ENCODE measurements around the gene MAP3K7CL.
A peak's percentile ranks its signal among the peaks of the same experiment; 100 is the strongest.

Gene MAP3K7CL

DNA sequence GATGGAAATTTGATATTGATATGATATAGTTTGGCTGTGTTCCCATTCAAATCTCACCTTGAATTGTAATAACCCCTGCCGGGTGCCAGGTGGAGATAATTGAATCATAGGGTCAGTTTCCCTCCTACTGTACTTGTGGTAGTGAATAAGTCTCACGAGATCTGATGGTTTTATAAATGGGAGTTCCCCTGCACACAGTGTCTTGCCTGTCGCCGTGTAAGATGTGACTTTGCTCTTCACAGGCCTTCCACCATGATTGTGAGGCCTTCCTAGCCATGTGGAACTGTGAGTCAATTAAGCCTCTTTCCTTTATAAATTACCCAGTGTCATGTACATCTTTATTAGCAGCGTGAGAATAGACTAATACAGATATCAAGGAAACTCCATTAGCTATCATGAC, 74.6 kb downstream of the MAP3K7CL start:
- DNase-seq, result no peak

- DNase-seq, result no peak
These were observed 75.5 kb downstream of the MAP3K7CL start for GRCh38 chr21:29205988-29206387.

DNA sequence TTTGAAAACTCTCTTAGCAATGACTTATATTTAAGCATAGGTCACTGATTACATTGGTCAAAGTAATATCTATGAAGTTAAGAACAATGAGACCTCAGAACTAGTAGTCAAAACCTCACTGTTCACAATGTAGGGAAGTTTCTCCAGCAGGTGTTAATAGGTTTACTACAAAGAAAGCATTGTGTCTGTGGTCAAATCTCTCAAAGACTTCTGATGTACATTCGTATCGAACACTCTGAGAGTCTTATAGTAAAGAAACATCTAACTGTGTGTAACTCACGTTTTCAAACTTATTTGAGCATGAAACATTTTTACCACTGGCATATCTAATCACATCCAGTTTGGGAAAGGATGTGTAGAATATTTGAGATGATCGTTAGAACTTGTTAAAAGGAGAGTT, 76.0 kb downstream of the MAP3K7CL start:
- DNase-seq, result no peak

DNA sequence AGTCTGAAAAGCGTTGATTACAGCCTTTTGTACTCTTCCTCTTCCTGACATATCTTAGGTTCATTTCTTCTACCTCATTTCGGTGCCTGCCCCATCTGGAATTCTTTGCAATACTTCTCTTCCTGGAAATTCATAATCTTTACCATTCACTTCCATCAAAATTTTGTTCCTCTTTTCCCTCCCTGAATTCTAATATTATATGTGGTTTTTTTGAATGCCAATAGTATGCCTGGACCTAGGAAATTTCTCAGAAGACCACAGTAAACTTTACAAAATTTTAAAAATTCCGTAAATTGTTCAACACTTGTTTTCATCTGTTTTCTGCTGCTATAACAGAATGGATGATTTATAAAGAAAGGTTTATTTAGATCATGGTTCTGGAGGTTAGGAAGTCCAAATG, 76.8 kb downstream of the MAP3K7CL start:
- no peak for DNase-seq

- no peak for DNase-seq
These were observed 77.7 kb downstream of the MAP3K7CL start for GRCh38 chr21:29208044-29208681.

DNA sequence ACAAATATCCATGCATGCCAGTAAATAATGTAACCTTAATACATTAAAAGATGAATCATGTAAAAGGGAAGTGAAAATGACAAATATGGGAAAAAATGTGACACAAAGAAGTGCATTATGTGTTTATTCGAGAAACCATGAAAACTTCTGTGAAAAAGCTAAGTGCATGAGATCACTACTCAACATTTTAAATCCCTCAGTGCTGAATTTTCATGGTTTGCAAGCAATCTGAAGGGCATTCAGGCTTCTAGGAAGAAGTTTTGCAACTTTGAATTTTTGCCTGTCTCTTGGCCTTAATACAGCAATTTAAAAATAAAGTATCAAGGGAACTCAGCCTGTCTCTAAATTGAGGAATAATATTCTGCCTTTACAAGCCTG, 78.2 kb downstream of the MAP3K7CL start:
- DNase-seq, result no peak

GRCh38 chr21:29209696-29210095, 79.3 kb downstream of the MAP3K7CL start:
- DNase-seq, result no peak

DNA sequence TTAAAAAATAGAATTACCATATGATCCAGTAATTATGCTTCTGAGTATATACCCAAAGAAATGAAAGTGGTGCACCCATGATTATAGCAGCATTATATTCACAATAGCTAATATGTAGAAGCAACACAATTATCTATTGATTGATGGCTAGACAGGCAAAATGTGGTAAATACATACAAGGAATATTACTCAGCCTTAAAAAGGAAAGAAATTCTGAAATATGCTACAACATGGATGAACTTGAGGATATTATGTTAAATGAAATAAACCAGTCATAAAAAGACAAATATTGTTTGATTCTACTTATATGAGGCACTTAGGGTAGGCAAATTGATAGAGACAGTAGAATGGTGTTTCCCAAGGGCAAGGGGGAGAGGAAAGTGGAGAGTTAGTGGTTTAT, 80.8 kb downstream of the MAP3K7CL start:
- DNase-seq, result no peak

DNA sequence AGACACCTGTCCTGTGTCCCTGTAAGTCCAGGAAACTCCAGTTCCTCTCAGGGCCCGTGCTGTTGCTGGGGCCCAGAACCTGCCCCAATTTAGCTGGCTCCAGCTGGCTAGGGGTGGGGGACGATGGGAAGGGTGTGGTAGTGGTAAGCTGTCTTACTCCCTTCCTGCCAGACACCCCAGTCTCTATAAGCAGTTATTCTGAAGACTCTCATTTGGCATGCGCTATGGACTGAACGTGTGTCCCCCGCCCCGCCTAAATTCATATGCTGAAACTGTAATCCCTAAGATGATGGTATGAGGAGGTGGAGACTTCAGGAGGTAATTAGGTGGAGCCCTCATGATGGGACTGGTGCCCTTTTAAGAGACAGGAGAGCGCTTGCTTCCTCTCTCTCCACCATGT, 82.0 kb downstream of the MAP3K7CL start:
- DNase-seq, result no peak

DNA sequence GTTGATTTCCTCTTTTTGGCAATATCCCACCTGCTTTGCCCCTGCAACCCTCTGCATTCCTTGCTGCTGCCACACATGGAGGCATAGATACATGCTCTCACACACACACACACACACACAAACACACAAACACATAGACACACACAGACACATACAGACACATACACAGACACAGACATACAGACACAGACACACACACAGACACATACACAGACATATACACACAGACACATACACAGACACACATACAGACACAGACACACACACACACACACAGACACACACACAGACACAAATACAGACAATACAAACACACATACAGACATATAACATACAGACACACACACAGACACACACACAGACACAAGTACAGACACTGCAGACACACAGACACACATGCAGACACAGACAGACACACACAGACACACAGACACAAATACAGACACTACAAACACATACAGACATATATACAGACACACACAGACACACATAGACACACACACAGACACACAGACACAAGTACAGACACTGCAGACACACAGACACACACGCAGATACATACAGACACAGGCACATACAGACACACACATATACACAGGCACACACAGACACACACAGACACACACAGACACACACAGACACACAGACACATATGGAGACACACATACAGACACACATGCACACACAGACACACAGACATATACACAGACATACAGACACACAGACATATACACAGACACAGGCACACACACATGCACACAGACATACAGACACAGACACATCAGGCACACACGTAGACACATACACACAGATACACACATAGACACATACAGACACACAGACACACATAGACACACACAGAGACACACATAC, 83.3 kb downstream of the MAP3K7CL start:
- no peak for DNase-seq

- DNase-seq, result no peak
These were observed 85.3 kb downstream of the MAP3K7CL start for GRCh38 chr21:29215709-29216108.

- no peak for DNase-seq
These were observed 87.4 kb downstream of the MAP3K7CL start for GRCh38 chr21:29217818-29218291.

GRCh38 chr21:29218749-29219148, 88.3 kb downstream of the MAP3K7CL start:
- DNase-seq, result peak; percentile 70 to 77

DNA sequence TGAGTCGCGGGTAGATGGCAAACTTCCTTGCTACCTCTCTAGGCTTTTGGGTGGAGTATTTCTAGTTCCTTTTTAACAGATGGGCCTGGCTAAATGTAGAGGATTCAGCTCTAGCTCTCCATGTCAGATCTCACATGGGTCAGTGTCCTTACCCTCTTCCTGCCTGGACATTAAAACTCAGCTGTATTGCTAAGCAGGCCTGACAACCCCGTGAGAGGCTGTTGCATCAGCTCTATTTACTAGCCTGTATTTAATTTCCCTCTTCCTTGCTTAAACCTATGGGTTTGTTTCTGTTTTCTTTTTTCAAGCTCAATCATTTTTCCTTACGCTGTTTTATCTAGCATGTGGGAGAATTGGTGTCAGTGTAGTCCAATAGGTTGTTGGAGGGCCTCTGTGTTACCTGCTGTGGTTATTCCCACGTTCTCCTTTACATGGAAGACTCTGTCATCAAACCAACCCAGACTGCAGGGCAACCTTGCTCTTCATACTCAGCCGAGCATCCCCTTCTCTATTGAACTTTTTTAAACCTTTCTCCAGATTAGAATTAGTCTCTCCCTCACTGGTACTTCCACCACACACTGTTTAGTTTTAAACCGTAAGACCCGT, 88.8 kb downstream of the MAP3K7CL start:
- DNase-seq, result peak in 1 of 2 experiments; percentile 39

GRCh38 chr21:29221253-29221744, 90.9 kb downstream of the MAP3K7CL start:
- no peak for DNase-seq

- no peak for DNase-seq
These were observed 93.6 kb downstream of the MAP3K7CL start for GRCh38 chr21:29224006-29224405.
